A673 (cell line): ENCODE results near the gene DPH3.

Experiments
- EZH2 ChIP-seq: fragments of 200-600 bp; sonication (generic); IDR thresholded peaks from 2 replicates; pipeline ENCODE4 v1.6.1; 2017; ENCODE audit warnings: borderline replicate concordance, low read depth, mild to moderate bottlenecking, mixed read lengths, antibody characterized with exemption, low read length; ENCODE audit not compliant: poor library complexity, severe bottlenecking
- TF ChIP-seq, protein P1 (sequence below): fragments of 300-800, 200-600 bp; sonication (generic); conservative IDR thresholded peaks from 2 replicates; pipeline ENCODE4 v1.5.1; 2017; ENCODE audit warnings: low read depth, mild to moderate bottlenecking, antibody characterized with exemption, low read length, moderate library complexity, mixed read lengths

DNA sequence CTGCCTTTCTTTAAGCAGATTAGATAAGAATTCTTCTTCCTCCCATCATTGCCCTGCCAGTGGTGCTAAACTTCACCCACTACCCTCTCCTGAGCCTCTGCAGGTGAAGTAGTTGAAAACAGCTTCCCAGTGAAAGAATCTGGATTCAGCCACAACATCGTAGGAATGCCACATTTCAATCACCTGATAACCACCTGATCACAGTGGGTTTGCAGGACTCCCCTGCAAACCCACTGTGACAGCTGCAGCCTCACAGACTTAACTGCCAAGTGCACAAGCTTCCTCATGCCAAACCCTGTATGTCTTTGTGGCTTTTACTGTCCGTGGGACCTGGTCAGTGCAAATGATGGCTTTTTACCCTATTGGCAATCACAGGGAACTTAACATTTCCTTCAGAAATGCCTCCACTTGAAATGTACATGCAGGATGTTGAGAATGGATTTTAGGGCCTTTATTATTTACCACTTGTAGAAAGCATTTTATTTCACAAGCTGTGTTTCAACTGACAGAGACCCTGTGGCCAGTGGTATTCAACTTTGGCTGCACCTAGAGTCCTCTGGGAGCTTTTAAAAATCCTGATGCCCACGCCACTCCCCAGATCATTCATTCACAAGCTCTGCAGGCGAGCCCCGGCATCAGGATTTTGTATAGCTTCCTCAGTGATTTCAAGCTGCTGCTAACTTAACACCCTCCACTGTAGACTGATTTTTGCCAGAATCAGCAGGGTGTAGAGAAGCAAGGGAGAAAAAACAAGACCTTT lies 49.3 kb upstream of the DPH3 start:
- TF ChIP-seq, protein P1, sequence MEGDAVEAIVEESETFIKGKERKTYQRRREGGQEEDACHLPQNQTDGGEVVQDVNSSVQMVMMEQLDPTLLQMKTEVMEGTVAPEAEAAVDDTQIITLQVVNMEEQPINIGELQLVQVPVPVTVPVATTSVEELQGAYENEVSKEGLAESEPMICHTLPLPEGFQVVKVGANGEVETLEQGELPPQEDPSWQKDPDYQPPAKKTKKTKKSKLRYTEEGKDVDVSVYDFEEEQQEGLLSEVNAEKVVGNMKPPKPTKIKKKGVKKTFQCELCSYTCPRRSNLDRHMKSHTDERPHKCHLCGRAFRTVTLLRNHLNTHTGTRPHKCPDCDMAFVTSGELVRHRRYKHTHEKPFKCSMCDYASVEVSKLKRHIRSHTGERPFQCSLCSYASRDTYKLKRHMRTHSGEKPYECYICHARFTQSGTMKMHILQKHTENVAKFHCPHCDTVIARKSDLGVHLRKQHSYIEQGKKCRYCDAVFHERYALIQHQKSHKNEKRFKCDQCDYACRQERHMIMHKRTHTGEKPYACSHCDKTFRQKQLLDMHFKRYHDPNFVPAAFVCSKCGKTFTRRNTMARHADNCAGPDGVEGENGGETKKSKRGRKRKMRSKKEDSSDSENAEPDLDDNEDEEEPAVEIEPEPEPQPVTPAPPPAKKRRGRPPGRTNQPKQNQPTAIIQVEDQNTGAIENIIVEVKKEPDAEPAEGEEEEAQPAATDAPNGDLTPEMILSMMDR = no peak
- no peak for TF ChIP-seq EZH2
